Osteoblast (primary cell): ENCODE results near the gene BHMT2. TPM values are rescaled to one million over a fixed set of nuclear protein-coding genes. Genes with fewer than 3 reads are reported as not detected.

ENCODE experiments used
- DNase-seq: peaks from one replicate; pipeline ENCODE4 v3.0.0; 2011; ENCODE audit warnings: low spot score, mixed read lengths; ENCODE audit not compliant: insufficient read length; ENCODE audit errors: missing footprints
- H2AFZ ChIP-seq: 2 replicates; pipeline ENCODE4 v1.6.0; 2011; ENCODE audit warnings: mild to moderate bottlenecking, low read length
- H3K27ac ChIP-seq: 2 replicates; pipeline ENCODE4 v1.5.1; 2011; ENCODE audit warnings: mild to moderate bottlenecking, low read depth, low read length, moderate library complexity
- H3K27me3 ChIP-seq: 2 replicates; pipeline ENCODE4 v1.6.0; 2012; ENCODE audit warnings: mild to moderate bottlenecking, control low read depth, inconsistent platforms, low read length, moderate library complexity; ENCODE audit not compliant: insufficient read depth
- H3K36me3 ChIP-seq: 2 replicates; pipeline ENCODE4 v1.5.1; 2011; ENCODE audit warnings: mild to moderate bottlenecking, low read length, control low read depth, moderate library complexity; ENCODE audit not compliant: insufficient read depth
- H3K4me1 ChIP-seq: 2 replicates; pipeline ENCODE4 v1.5.1; 2011; ENCODE audit warnings: mild to moderate bottlenecking, low read length, control low read depth, moderate library complexity; ENCODE audit not compliant: insufficient read depth
- H3K4me2 ChIP-seq: 2 replicates; pipeline ENCODE4 v1.6.0; 2011; ENCODE audit warnings: mild to moderate bottlenecking, low read length; ENCODE audit not compliant: insufficient read depth
- H3K4me3 ChIP-seq: fragments of 200-600 bp; sonication (generic); 3 replicates; pipeline ENCODE4 v1.5.1; 2012; ENCODE audit warnings: mild to moderate bottlenecking, low read length, inconsistent platforms; ENCODE audit not compliant: insufficient read depth
- H3K79me2 ChIP-seq: 2 replicates; pipeline ENCODE4 v1.6.0; 2012; ENCODE audit warnings: mild to moderate bottlenecking, low read length, control low read depth, inconsistent platforms; ENCODE audit not compliant: insufficient read depth
- H3K9me3 ChIP-seq: 2 replicates; pipeline ENCODE4 v1.5.1; 2011; ENCODE audit warnings: low read depth, low read length, control low read depth
- H4K20me1 ChIP-seq: 2 replicates; pipeline ENCODE4 v1.6.0; 2012; ENCODE audit warnings: mild to moderate bottlenecking, low read length, control low read depth; ENCODE audit not compliant: insufficient read depth
- total RNA-seq: library from RNA; depleted of rRNA; stranded (reverse); fragments of >200 nt; gene quantifications from 2 replicates; pipeline ENCODE4 v1.2.3, GENCODE V29; 2012
- TF ChIP-seq, protein P1 (sequence below): IDR thresholded peaks from 2 replicates; pipeline ENCODE4 v1.5.1; 2011; ENCODE audit warnings: mild to moderate bottlenecking, low read depth, low read length, moderate library complexity; ENCODE audit errors: extremely low read depth

The BHMT2 gene
- total RNA-seq, 1 donor: 8.3 TPM

DNA sequence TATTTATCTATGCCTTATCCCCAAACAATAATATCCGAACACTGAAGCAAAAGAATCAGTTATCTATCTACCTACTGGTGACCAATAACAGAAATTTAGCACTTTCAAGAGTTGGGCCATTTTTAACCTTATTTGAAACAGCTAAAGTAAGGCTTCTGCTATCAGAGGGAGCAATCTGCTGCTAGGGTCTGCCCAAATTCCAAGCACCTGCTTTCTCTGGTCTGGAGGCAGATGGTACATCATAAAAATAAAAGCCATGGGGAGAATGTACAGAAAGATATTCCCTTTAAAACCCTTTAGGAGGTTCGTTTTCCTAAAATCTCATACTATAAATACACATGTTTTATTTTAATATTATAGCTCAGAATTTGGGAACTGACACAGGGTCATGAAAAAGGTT is 46.8 kb upstream of the BHMT2 start:
- Histone ChIP-seq H4K20me1 (no peaks in the 10 kb centered on the region), H3K4me2 (no peak overlapping the region), H2AFZ (no peak overlapping the region), H3K79me2 (no peaks in the 10 kb centered on the region), H3K4me3 (no peak overlapping the region), H3K27me3 (peaks cover 12% of the 10 kb centered on the region), H3K9me3 (no peaks in the 10 kb centered on the region), H3K4me1 (peaks cover 25% of the 10 kb centered on the region), H3K36me3 (no peaks in the 10 kb centered on the region), H3K27ac (no peak overlapping the region)
- no peak for DNase-seq
- TF ChIP-seq, protein P1, sequence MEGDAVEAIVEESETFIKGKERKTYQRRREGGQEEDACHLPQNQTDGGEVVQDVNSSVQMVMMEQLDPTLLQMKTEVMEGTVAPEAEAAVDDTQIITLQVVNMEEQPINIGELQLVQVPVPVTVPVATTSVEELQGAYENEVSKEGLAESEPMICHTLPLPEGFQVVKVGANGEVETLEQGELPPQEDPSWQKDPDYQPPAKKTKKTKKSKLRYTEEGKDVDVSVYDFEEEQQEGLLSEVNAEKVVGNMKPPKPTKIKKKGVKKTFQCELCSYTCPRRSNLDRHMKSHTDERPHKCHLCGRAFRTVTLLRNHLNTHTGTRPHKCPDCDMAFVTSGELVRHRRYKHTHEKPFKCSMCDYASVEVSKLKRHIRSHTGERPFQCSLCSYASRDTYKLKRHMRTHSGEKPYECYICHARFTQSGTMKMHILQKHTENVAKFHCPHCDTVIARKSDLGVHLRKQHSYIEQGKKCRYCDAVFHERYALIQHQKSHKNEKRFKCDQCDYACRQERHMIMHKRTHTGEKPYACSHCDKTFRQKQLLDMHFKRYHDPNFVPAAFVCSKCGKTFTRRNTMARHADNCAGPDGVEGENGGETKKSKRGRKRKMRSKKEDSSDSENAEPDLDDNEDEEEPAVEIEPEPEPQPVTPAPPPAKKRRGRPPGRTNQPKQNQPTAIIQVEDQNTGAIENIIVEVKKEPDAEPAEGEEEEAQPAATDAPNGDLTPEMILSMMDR: no peak

DNA sequence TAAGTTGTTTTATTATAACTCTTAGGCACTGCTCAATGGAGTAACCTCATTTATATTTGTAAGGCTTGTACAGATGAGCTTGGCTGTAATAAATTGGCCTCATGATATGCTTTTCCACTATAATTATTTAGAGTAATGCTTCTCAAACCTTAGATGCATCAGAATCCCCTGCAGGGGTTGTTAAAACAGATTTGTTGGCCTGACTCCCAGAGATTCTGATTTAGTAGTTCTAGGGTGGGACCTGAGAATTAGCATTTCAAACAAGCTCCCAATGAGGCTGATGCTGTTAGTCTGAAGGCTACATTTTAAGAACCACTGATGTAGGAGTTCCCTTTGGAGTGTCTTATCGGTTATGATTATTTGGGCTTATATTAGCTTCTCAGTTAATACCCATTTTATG is 46.2 kb upstream of the BHMT2 start:
- H2AFZ ChIP-seq: no peak overlapping the region
- no peak for DNase-seq
- H3K36me3 ChIP-seq: no peaks in the 10 kb centered on the region
- no peak overlapping the region for H3K27ac ChIP-seq
- H4K20me1 ChIP-seq: no peaks in the 10 kb centered on the region
- H3K9me3 ChIP-seq: no peaks in the 10 kb centered on the region
- TF ChIP-seq, protein P1: no peak
- no peaks in the 10 kb centered on the region for H3K79me2 ChIP-seq
- H3K4me2 ChIP-seq: no peak overlapping the region
- H3K4me1 ChIP-seq: peaks cover 25% of the 10 kb centered on the region
- no peak overlapping the region for H3K4me3 ChIP-seq
- H3K27me3 ChIP-seq: peaks cover 12% of the 10 kb centered on the region

DNA sequence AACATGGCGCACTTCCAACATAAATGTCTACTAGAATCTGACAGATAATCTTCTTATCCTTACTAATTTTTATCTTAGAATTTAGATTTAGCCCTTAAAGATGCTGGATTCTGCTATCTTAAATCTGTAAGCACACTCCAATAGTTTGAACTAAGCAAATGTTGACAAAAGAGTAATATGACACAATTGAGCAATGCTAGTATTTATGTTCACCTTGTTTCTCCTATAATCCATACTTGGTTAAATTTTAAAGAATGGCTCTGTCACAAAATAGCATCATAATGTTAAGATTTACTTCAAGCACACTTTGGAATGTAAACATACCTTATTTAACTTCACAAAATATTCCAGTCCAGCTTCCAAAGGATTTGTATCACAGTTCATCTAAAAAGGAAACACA is 45.6 kb upstream of the BHMT2 start:
- Histone ChIP-seq H4K20me1 (no peaks in the 10 kb centered on the region), H3K36me3 (no peaks in the 10 kb centered on the region), H3K27ac (no peak overlapping the region), H3K4me2 (no peak overlapping the region), H3K9me3 (no peaks in the 10 kb centered on the region), H3K4me1 (peaks cover 25% of the 10 kb centered on the region), H3K79me2 (no peaks in the 10 kb centered on the region), H3K27me3 (peaks cover 12% of the 10 kb centered on the region), H3K4me3 (no peak overlapping the region), H2AFZ (no peak overlapping the region)
- TF ChIP-seq, protein P1: no peak
- no peak for DNase-seq

DNA sequence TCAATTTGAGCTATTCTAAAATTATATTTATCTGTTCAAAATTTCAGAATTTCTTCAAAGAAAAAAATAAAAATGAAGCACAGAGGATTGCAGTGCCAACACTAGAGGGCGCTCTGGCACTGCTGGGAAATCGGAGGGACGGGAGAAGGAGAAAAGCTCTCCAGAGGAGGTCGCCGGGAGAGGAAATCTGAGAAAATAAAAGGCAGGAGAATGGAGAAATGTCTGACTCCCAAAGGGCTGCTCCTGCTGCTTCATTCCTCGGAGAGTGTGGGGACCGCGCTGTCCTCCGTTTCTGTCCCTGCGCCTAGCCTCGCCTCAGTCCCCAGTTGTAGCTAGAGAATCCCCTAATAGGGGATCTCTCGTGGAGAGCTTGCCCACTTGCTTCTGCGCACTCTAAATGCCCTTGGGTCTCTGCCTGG is 44.5 kb upstream of the BHMT2 start:
- H3K79me2 ChIP-seq: no peaks in the 10 kb centered on the region
- peak overlapping the region; percentile 87 for H2AFZ ChIP-seq
- H3K4me1 ChIP-seq: peaks cover 25% of the 10 kb centered on the region
- peaks cover 12% of the 10 kb centered on the region for H3K27me3 ChIP-seq
- peak overlapping the region; percentile 65 for H3K4me3 ChIP-seq
- TF ChIP-seq, protein P1: peak; percentile 99
- peak overlapping the region; percentile 83 for H3K4me2 ChIP-seq
- H4K20me1 ChIP-seq: no peaks in the 10 kb centered on the region
- no peaks in the 10 kb centered on the region for H3K36me3 ChIP-seq
- DNase-seq: peak; percentile 52
- no peak overlapping the region for H3K27ac ChIP-seq
- no peaks in the 10 kb centered on the region for H3K9me3 ChIP-seq
